ENCODE results near the gene RPA3. TPM values are rescaled to one million over a fixed set of nuclear protein-coding genes. Genes with fewer than 3 reads are reported as not detected.
"Not testable (repeated sequence)": the region's sequence is repeated elsewhere in the genome, so short reads cannot be mapped to it uniquely, and the experiment has no call there.

RPA3 gene
- total RNA-seq, 1 experiment from 2014 or later: 52.7 TPM

DNA sequence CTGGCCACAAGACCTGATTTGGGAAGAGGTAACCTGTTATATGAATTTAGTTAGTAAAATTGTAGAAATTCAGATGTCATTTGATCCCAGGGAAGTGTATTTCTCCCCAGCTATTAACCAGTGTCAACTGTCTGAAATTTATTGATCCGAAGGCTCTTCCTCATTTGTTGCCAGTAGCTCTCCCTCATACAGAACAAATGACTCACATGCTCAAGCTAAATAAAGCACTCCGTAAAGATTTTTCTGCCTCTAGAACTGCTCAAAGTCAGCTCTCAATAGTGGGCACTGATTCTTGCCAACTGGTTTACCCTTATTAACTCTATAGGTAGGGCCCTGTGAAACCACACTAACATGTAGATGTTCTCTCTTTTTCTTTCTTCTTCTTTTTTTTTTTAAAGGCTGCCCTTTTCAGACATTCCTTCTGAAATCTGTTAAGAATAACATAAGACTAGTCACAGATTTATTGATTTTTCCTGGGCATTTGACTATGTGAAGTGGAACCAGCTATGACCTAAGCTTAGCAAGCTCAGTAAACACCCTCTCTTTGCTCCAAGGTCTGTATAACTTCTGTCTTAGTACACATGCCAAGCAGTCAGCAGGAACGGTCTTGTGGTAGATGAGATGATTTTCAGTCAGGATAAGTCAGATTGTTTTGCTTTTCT lies 21.8 kb downstream of the RPA3 start:
- no peak for DNase-seq (ENCODE audit: extremely low read depth, low read depth)

DNA sequence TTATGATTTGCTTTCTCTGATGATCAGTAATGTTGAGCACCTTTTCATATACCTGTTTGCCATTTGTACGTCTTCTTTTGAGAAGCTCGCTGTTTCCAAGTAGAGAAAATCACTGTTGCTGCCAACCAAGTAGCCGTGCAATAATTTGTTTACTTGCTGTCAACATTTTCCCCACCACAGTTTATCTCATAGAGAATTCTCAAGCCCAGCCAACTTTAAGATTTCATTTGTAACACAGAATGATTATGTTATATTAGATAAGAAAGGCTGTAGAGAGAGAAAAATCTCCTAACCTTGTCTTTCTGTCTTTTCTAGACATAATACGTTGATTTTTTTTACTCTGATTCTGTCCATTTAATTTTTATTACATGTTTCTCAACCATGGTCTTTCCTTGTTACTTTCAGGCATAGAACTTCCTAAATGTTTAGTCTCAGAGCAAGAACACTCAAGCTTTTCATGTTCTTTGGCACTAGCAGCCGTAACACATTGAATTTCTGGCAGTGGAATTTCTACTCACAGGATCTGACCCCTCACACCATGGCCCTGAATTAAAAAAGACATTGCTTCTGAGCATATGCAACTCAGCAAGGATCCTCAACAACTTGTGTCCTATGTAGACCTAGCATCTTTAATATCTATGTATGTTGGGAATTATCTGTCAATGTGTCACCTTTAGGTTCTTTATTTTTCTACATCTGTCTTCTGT lies 23.1 kb downstream of the RPA3 start:
- no peak for DNase-seq (ENCODE audit: extremely low read depth, low read depth)

DNA sequence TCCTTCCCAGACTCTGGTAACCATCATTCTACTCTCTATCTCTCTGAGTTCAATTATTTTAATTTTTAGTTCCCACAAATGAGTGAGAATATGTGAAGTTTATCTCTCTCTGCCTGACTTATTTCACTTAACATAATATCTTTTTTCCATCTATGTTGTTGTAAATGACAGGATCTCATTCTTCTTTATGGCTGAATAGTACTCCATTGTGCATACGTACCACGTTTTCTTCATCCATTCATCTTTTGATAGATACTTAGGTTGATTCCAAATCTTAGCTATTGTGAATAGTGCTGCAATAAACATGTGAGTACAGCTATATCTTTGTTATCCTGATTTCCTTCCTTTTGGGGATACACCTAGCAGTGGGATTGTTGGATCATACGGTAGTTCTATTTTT lies 23.9 kb downstream of the RPA3 start:
- DNase-seq (ENCODE audit: extremely low read depth, low read depth): no peak

DNA sequence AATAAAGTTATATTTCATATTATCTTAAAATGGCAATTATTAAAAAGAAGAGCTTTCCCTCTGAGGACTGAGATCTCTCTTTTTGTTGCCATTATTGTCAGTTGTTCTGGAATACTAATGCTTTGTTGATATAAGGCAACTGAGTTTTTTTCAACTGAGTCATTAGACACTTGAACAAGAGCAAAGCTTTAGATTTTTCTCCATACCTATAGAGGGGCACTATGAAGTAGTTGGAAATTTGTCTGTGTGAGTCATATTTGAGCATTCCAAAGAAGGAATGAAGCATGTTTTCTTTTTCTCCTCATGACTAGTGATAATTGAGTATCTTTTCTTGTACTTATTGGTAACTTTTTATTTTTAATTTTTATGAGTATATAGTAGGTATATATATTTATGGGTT lies 24.5 kb downstream of the RPA3 start:
- DNase-seq (ENCODE audit: extremely low read depth, low read depth): no peak

DNA sequence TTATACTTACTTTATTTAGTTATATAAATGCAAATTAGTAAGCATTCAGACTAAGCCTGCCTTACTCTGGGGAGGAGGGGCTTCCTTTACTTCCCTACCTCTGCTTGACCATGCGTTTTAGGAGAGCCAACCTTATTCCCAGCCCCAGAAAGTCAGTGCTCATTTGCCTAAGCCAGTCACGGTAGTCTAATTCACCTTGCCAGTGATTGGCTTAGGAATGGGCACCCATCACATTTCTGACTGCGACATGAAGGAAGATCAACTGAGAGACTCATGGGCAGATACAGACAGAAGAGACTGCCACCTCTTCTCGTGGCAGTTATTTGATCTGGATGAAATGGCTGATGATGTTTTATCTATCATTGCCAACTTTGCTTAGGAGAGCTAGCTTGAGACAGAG lies 29.5 kb downstream of the RPA3 start:
- no peak for DNase-seq (ENCODE audit: extremely low read depth, low read depth)

DNA sequence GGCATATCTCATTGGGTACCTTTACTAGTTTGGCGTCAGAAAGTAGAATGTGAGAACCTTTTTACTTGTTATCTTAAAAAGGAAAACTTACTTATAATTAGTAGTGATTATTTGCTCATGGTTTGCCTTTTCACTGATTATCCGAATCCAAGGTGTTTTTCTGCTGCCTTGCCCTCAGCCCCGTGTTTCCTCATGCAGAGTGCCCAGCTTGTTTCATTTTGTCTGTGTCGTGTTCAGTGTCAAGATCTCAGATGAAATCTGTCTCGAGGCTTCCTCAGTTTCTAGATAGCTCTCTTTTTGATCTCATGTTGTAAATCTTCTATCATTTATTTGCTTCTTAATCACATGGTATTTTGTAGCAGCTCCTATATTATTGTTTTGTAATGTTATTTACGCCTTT lies 30.1 kb downstream of the RPA3 start:
- no peak for DNase-seq (ENCODE audit: extremely low read depth, low read depth)

DNA sequence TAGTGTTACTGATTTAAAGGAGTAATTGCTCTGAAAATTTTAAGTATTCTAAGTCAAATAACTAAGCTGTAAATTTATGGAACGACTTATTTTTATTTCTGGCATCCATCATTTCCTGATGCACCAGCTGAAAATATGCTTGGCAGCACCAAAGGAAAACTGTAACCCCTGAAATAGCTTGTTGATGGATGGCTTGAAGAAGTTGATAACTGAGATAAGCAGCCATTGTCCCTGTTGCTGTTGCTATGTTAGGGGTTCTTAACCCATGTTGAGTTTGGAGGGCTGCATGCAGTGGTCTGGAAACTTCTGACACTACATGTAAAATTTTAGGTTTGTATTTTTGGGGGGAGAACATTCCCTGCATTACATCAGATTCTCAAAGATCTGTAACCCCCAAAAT lies 30.6 kb downstream of the RPA3 start:
- no peak for DNase-seq (ENCODE audit: extremely low read depth, low read depth)

DNA sequence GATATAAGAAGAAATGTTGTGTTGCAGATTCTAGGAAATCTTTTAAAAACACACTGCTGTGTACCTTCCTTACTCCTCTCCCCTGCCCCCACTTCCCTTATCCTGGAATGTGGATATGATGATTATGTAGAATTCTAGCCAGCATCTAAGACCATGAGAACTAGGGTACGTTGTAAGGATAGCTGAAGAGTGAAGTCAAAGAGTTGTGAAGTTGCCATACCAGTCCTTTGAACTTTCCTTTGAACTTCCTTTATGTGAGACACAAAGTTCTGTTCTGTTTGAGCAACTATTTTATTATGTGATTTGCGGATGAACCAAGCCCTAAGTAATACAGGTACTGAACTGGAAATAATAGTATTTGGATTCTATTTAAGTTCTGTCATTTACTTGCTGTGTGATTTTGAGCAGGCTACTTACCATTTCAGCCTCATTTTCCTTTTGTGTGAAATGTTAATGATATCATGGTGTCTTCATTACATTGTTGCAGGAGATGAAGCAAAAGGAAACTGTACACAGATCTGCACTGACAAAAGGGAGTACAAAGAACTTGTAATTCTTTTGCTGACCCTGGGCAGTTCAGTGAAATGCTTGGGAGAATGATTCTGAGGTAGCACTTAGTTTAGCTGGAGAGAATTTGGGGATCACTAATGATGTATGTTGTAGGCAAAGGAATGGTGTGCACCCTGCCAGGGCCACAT lies 31.4 kb downstream of the RPA3 start:
- no peak for DNase-seq (ENCODE audit: extremely low read depth, low read depth)

DNA sequence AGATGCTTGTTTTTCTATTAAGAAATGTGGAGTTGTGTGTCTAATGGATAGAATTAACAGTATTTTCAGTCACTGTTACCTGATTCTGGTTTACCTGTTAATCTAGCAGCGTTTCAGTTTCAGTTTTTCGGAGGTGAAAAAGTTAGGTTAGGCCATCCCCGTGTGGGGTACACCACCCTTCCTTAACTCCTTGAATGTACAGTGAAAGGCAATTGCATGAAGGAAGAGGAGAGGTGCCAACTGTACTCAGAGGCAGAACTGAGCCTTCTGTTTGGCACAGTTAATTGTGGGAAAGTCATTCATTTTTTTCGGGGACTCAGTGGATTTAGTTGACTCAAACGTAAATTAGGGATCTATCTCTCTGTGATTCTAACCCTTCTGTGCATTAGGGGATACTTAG lies 35.5 kb downstream of the RPA3 start:
- DNase-seq (ENCODE audit: extremely low read depth, low read depth): no peak

DNA sequence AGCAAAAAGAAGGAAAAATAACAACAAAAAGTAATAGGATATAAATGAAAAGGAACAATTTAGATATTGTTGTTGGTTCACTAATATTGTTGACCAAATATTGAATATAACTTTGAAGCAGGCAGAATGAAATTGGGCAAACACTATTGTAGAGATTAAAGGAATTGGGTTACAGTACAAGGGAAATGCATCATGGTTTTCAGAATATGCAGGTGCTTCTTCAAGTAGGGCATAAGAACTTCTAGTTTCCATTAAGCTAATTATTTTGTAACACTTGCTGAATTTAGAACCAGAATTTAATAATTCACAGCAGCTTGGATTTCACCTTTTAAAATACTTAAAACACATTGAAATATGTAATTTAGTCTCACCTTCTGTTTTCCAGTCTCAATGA lies 36.5 kb downstream of the RPA3 start:
- DNase-seq (ENCODE audit: extremely low read depth, low read depth): no peak

DNA sequence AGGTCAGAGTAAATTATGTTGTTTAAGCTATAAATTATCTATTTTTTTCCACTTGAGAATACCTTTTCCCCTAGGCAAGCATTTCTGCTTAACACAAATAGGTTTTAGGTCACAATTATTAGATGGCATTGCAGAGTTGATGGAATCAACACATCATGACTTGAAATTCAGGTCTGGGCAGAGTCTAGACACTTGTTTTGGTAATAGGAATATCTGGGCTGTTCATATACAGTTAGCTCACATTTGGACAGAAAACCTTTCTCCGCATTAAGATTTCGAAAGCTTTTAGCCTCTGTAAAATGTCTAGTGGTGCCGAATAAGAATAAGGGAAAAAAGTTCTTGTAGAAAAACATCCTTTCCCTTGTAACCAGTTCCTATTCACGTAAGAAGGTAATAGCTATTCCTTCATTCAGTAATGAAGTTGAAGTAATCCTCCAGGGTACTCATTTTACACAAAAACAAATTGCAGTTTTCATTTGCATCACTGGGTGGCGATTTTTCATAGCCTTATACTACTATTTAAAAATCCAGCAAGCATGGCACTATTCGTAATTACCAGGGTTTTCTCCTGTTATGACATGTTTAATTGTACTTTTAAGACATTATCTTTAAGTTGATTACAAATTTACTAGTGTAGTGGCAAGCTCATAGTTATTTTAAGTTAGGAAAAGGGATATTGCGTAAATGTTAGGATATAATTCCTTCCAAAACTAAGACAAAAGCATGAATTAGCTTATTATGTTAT lies 37.0 kb downstream of the RPA3 start:
- DNase-seq (ENCODE audit: extremely low read depth, low read depth): peak; percentile 79

DNA sequence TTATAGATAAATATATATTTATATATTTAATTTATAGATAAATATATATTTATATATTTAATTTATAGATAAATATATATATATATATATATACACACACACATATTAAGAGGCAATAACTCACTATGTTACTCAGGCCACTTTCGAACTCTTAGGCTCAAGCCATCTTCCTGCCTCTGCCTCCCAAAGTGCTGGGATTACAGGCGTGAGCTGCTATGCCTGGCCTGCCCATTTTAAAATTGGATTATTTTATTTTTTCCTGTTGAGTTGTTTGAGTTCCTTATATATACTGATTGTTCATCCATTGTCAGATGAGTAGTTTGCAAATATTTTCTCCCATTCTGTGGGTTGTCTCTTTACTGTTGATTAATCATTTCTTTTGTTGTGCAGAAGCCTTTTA lies 38.8 kb downstream of the RPA3 start:
- DNase-seq (ENCODE audit: extremely low read depth, low read depth): not testable (repeated sequence)

DNA sequence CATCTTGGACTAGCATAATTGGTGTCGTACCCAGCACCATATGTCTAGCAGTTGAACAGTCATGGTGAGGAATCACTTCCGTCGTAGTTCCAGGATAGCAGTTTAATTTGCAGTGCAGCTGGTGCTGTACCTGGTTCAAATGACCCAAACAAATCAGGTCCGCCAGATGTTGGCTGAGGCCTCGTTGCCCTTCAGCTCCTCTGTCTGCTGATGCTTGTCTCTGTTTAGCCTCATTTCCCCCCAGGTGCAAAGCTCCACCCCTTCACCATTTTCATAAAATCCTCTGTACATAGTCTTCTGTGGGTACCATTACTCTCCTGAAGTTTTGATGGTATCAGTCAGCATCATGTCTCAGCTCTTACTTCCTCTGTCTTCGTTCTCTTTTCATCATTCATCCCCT lies 42.7 kb downstream of the RPA3 start:
- no peak for DNase-seq (ENCODE audit: extremely low read depth, low read depth)

DNA sequence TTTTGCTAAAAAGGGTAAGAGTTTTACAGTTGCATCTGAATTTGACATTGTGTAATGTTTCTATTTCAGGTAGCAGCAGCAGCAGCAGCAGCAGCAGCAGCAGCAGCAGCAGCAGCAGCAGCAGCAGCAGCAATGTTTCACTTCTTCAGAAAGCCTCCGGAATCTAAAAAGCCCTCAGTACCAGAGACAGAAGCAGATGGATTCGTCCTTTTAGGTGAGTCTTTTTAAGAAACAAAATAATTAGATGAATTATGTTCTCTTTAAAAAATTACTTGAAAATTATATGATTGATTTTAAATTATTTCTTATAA lies 45.2 kb downstream of the RPA3 start:
- DNase-seq (ENCODE audit: extremely low read depth, low read depth): no peak

DNA sequence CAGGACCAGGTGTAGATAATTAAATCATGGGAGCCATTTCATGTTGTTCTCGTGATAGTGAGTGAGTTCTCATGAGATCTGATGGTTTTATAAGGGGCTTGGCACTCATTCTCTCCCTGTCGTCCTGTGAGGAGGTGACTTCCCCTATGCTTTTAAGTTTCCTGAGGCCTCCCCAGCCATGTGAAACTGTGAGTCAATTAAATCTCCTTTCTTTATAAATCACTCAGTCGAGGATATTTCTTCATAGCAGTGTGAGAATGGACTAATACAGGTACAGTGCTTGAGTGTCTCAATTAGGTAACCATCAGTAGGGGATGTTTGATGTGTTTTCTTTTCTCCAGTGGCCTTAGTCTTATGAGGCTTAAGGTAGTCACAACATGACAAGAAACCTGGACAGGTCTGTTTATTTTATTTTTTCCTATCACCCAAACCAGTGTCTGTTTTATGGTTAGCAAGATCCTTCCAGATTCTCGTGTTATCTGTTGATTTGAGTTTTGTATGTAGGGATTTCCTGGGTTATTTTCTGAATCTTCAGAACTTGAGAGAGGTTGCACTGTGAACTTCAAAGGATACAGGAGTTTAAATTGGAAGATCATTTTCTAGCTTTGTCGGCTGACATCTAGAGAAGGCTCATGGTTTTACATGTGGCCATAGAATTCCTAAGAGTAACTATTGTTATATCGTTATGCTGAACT lies 45.7 kb downstream of the RPA3 start:
- no peak for DNase-seq (ENCODE audit: extremely low read depth, low read depth)

DNA sequence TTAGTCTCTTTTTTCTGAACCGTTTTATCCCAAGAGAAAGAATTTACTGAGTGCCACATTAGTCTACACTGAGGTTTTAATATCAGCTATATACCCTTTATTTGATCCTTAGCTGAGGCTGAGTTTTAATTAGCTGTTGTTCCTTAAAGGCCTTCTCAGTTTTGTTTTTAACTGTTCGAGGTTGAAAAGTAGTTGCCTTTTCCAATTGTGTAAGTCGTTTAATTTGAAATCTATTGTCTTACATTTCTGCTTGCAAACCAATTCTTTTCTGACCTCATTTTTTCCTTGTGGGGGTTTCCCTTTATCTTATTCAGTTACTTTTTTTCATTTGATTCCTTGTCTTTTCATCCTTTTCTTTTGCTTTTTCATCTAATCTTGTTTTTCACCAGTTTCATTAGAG lies 47.0 kb downstream of the RPA3 start:
- no peak for DNase-seq (ENCODE audit: extremely low read depth, low read depth)

DNA sequence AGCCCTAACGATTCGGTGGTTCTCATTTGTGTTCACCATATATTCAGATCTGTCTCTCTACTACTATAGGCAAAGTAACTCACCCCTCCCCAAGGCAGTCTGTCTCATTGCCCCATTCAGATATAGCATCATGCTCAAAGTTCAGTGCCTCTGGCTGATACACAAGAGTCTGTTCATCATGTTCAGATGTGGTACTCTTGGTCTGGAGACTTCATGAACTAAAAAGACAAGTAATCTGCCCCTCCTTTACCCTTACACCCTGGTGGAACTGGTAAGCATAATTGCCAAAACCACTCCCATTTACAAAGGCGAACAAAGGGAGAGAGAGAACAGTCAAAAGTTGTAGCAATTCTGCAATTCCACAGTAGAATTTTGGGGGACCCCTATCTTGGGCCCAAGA lies 47.9 kb downstream of the RPA3 start:
- no peak for DNase-seq (ENCODE audit: extremely low read depth, low read depth)

DNA sequence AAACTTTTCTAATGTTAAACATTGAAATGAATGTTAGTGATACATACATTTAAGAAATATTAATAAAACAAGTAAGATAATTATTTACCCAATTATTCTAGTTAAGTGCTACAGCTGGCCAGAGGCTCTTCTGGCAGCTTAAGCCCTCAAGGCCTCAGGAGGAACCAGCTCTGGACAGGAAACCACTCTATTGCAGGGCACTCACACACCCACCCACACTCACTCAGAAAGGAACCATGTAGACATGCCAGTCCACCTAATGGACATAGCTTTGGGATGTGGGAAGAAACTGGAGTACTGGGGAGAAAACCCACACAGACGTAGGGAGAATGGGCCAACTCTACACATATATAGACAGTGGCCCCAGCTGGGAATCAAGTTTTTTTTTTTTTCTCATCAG lies 49.7 kb downstream of the RPA3 start:
- no peak for DNase-seq (ENCODE audit: extremely low read depth, low read depth)

DNA sequence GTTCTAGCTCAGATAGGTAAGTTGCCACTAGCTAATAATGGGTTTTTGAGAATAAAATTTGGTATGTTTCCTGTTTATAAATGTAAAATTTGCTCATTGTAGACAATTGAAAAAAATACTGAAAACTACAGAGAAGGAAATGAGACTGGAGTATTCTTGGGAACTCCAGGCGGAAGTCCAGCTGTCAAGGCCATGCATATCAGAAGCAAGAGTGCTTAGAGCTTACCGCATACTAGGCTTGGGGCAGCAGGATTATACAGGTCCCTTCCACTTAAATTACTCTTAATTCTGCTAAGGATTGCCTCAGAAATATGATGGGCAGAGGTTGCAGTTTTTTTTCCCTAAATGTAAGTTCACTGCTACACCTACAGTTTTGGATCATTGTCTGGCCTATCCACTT lies 51.2 kb downstream of the RPA3 start:
- DNase-seq (ENCODE audit: extremely low read depth, low read depth): no peak

DNA sequence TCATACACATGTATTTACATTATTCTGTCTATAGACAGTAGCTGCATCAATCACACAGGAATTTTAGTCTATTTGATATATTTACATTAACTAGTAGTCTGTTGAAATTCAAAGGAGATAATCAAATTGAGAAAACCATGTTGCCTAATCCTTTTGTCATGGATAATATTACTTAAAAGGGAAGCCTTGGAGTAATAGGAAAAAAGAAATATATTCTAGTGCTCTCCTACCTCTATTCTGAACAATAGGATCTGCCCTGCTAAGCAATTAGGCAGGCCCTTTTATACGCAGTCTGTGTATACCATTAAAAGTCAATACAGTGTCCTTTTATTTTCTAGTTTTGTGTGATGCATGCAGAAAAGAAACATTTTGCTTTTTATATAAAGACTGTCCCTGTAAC lies 53.4 kb downstream of the RPA3 start:
- DNase-seq (ENCODE audit: extremely low read depth, low read depth): no peak

DNA sequence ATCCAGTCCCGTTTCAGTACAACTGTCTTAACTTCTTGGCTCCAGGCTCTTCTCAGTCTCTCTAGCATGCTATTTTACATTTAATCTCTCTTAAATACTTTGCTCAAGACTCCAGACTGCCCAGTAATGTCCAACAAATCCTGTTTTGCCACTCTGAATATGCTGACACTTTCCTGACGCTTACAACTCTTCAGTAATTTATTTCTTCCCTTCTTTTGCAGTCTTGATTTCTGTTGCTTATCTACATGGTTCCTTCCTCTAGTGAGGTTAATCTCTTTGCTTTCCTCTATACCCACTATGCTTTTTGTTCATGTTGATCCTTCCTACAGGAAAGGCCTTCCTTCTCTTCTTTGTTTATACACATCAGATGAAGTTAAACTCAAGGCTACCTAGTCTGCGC lies 54.1 kb downstream of the RPA3 start:
- no peak for DNase-seq (ENCODE audit: extremely low read depth, low read depth)
